WTC11 (cell line): ENCODE data around the gene CRELD2. TPM values are rescaled to one million over a fixed set of nuclear protein-coding genes. Genes with fewer than 3 reads are reported as not detected.

Experiments used
- ATAC-seq: fragments of 200-7000 bp; cut with Tn5 transposase; 2 replicates; pipeline ENCODE4 v1.10.0; 2021; ENCODE audit warnings: mild to moderate bottlenecking, moderate library complexity
- CTCF ChIA-PET: fragments of 300-600 bp; sonication (Branson Sonifier 250); formaldehyde crosslinking; loops from one replicate; lab custom pipeline; 2021; ENCODE audit warnings: antibody characterized with exemption; lab: Charles Lee
- POLR2A ChIA-PET: fragments of 350-600 bp; sonication (Branson Sonifier 250); formaldehyde crosslinking; loops from one replicate; lab custom pipeline; 2021; ENCODE audit warnings: antibody characterized with exemption; lab: Charles Lee
- DNase-seq: peaks from one replicate; pipeline ENCODE4 v3.0.0; 2021; ENCODE audit warnings: low spot score
- H3K27ac Mint-ChIP-seq: 2 replicates; pipeline ENCODE4 v1.8.0; 2021; ENCODE audit warnings: mixed read lengths
- H3K27me3 Mint-ChIP-seq: 2 replicates; pipeline ENCODE4 v1.8.0; 2021; ENCODE audit warnings: low read depth, mild to moderate bottlenecking, moderate library complexity, mixed read lengths
- H3K36me3 Mint-ChIP-seq: 2 replicates; pipeline ENCODE4 v1.8.0; 2021; ENCODE audit warnings: mixed read lengths
- H3K4me1 Mint-ChIP-seq: 2 replicates; pipeline ENCODE4 v1.8.0; 2022; ENCODE audit warnings: mixed read lengths
- H3K4me3 Mint-ChIP-seq: 2 replicates; pipeline ENCODE4 v1.8.0; 2021; ENCODE audit warnings: mild to moderate bottlenecking, moderate library complexity, mixed read lengths
- H3K9me3 Mint-ChIP-seq: 2 replicates; pipeline ENCODE4 v1.8.0; 2021; ENCODE audit warnings: mixed read lengths
- AR ChIP-seq: fragments of 250-450 bp; sonication (Bioruptor Pico); IDR thresholded peaks from 2 replicates; pipeline ENCODE4 v1.9.0; 2021; ENCODE audit warnings: mild to moderate bottlenecking
- ARID4B ChIP-seq: sonication (generic); formaldehyde crosslinking; IDR thresholded peaks from 2 replicates; pipeline ENCODE4 v1.8.0; 2023; ENCODE audit warnings: missing genetic modification reagents, mild to moderate bottlenecking, borderline replicate concordance
- ATF1 ChIP-seq: sonication (generic); formaldehyde crosslinking; IDR thresholded peaks from 2 replicates; pipeline ENCODE4 v1.8.1; 2023; ENCODE audit warnings: mild to moderate bottlenecking, moderate library complexity, missing genetic modification reagents
- CTCF ChIP-seq: fragments of 200-600 bp; IDR thresholded peaks from 2 replicates; pipeline ENCODE4 v1.8.0; 2022; ENCODE audit warnings: antibody characterized with exemption
- JUN ChIP-seq: sonication (generic); formaldehyde crosslinking; IDR thresholded peaks from 2 replicates; pipeline ENCODE4 v1.8.0; 2023; ENCODE audit warnings: mild to moderate bottlenecking, missing genetic modification reagents
- KAT7 ChIP-seq: sonication (generic); formaldehyde crosslinking; IDR thresholded peaks from 2 replicates; pipeline ENCODE4 v1.8.1; 2023; ENCODE audit warnings: missing genetic modification reagents, mild to moderate bottlenecking, borderline replicate concordance
- NFYB ChIP-seq: sonication (generic); formaldehyde crosslinking; conservative IDR thresholded peaks from 2 replicates; pipeline ENCODE4 v1.8.0; 2022; ENCODE audit warnings: low read depth, missing genetic modification reagents
- OVOL2 ChIP-seq: fragments of 250-450 bp; sonication (Bioruptor Pico); IDR thresholded peaks from 2 replicates; pipeline ENCODE4 v1.9.0; 2021; ENCODE audit warnings: mild to moderate bottlenecking, borderline replicate concordance
- PRDM15 ChIP-seq: sonication (generic); formaldehyde crosslinking; IDR thresholded peaks from 2 replicates; pipeline ENCODE4 v1.8.0; 2022; ENCODE audit warnings: missing genetic modification reagents
- SMAD4 ChIP-seq: sonication (generic); formaldehyde crosslinking; IDR thresholded peaks from 2 replicates; pipeline ENCODE4 v1.8.0; 2022; ENCODE audit warnings: mild to moderate bottlenecking, missing genetic modification reagents
- SOX15 ChIP-seq: fragments of 250-450 bp; sonication (Bioruptor Pico); IDR thresholded peaks from 2 replicates; pipeline ENCODE4 v1.9.0; 2021; ENCODE audit warnings: mild to moderate bottlenecking
- SP1 ChIP-seq: sonication (generic); formaldehyde crosslinking; conservative IDR thresholded peaks from 2 replicates; pipeline ENCODE4 v1.8.1; 2022; ENCODE audit warnings: missing genetic modification reagents
- TEAD1 ChIP-seq: sonication (generic); formaldehyde crosslinking; IDR thresholded peaks from 2 replicates; pipeline ENCODE4 v1.8.0; 2022; ENCODE audit warnings: mild to moderate bottlenecking, missing genetic modification reagents
- USF1 ChIP-seq: sonication (generic); formaldehyde crosslinking; IDR thresholded peaks from 2 replicates; pipeline ENCODE4 v1.8.0; 2022; ENCODE audit warnings: mild to moderate bottlenecking, missing genetic modification reagents
- ZMAT4 ChIP-seq: fragments of 250-450 bp; sonication (Bioruptor Pico); IDR thresholded peaks from 2 replicates; pipeline ENCODE4 v1.9.0; 2021; ENCODE audit warnings: mild to moderate bottlenecking
- ZNF396 ChIP-seq: fragments of 250-450 bp; sonication (Bioruptor Pico); IDR thresholded peaks from 2 replicates; pipeline ENCODE4 v1.8.0; 2021; ENCODE audit warnings: mild to moderate bottlenecking, moderate library complexity, borderline replicate concordance
- ZNF532 ChIP-seq: fragments of 250-450 bp; sonication (Bioruptor Pico); IDR thresholded peaks from 2 replicates; pipeline ENCODE4 v1.9.0; 2021; ENCODE audit warnings: mild to moderate bottlenecking, borderline replicate concordance
- ZNF671 ChIP-seq: fragments of 250-450 bp; sonication (Bioruptor Pico); IDR thresholded peaks from 2 replicates; pipeline ENCODE4 v1.8.0; 2021; ENCODE audit warnings: mild to moderate bottlenecking
- total RNA-seq: library from RNA; stranded (reverse); gene quantifications from 3 replicates; pipeline ENCODE4 v1.2.3, GENCODE V29; 2021

Gene CRELD2
- total RNA-seq, 1 experiment from 2014 or later, result 42.8 TPM

GRCh38 chr22:49883294-49883640 is 35.2 kb upstream of the CRELD2 start:
- H3K36me3 Mint-ChIP-seq, result peaks cover 68% of the 10 kb centered on the region
- ChIA-PET CTCF (no interaction called here), POLR2A (no interaction called here)
- TF ChIP-seq CTCF, result no peak
- H3K9me3 Mint-ChIP-seq, result peaks cover 4% of the 10 kb centered on the region
- H3K4me1 Mint-ChIP-seq, result peaks cover 9% of the 10 kb centered on the region
- no peak overlapping the region for H3K27ac Mint-ChIP-seq
- no peak overlapping the region for H3K4me3 Mint-ChIP-seq
- DNase-seq (no peak), ATAC-seq (no peak)
- no peaks in the 10 kb centered on the region for H3K27me3 Mint-ChIP-seq

- peaks cover 72% of the 10 kb centered on the region for H3K36me3 Mint-ChIP-seq
- H3K27ac Mint-ChIP-seq, result peak overlapping the region; percentile 69
- H3K4me1 Mint-ChIP-seq, result peaks cover 9% of the 10 kb centered on the region
- H3K4me3 Mint-ChIP-seq, result no peak overlapping the region
- ChIA-PET POLR2A (no interaction called here), CTCF (no interaction called here)
- no peak for DNase-seq
- ATAC-seq, result no peak
- peaks cover 5% of the 10 kb centered on the region for H3K9me3 Mint-ChIP-seq
- no peaks in the 10 kb centered on the region for H3K27me3 Mint-ChIP-seq
- TF ChIP-seq ZNF671 (CRISPR knock-in tag) (no peak), SOX15 (CRISPR knock-in tag) (no peak), USF1 (no peak), ZNF532 (no peak), SP1 (CRISPR knock-in tag) (no peak), OVOL2 (CRISPR knock-in tag) (no peak), TEAD1 (no peak), PRDM15 (CRISPR knock-in tag) (no peak), SMAD4 (CRISPR knock-in tag) (no peak), ZMAT4 (no peak), ATF1 (CRISPR knock-in tag) (no peak), ARID4B (no peak), AR (no peak), ZNF396 (CRISPR knock-in tag) (no peak), NFYB (CRISPR knock-in tag) (no peak), JUN (CRISPR knock-in tag) (no peak), KAT7 (no peak)
These were observed 34.4 kb upstream of the CRELD2 start for GRCh38 chr22:49884075-49884474.
